Liver (tissue), 9 donors: ENCODE data around the gene TRIP13. TPM values are rescaled to one million over a fixed set of nuclear protein-coding genes. Genes with fewer than 3 reads are reported as not detected.

Experiments used
- DNase-seq: peaks from one replicate; pipeline ENCODE4 v3.0.0-alpha.2; 2017; ENCODE audit warnings: low spot score
- H3K27ac ChIP-seq, 2 donors: one replicate each; pipeline ENCODE4 v1.7.0; 2013; ENCODE audit warnings: inconsistent platforms in 2 of 2, low read length in 2 of 2, control low read depth in 1 of 2, low read depth in 1 of 2, mild to moderate bottlenecking in 1 of 2
- H3K27me3 ChIP-seq, 4 donors: one replicate each; pipeline versions ENCODE4 v1.6.1 to v1.7.0; 2013; ENCODE audit warnings: low read length in 3 of 4, inconsistent platforms in 1 of 4, mild to moderate bottlenecking in 1 of 4, moderate library complexity in 1 of 4; ENCODE audit not compliant: control insufficient read depth in 4 of 4, insufficient read depth in 4 of 4
- H3K36me3 ChIP-seq, 4 donors: one replicate each; pipeline versions ENCODE4 v1.6.1 to v1.7.0; 2013; ENCODE audit warnings: low read length in 3 of 4, mild to moderate bottlenecking in 3 of 4, low read depth in 1 of 4, moderate library complexity in 1 of 4; ENCODE audit not compliant: control insufficient read depth in 4 of 4, insufficient read depth in 3 of 4
- H3K4me1 ChIP-seq, 4 donors: one replicate each; pipeline versions ENCODE4 v1.6.1 to v1.7.0; 2013; ENCODE audit warnings: low read length in 3 of 4, mild to moderate bottlenecking in 3 of 4, moderate library complexity in 1 of 4; ENCODE audit not compliant: control insufficient read depth in 4 of 4, insufficient read depth in 4 of 4
- H3K4me3 ChIP-seq, 3 donors: one replicate each; pipeline versions ENCODE4 v1.6.1 to v1.7.0; 2013; ENCODE audit warnings: low read length in 3 of 3, control low read depth in 1 of 3, low read depth in 1 of 3, mild to moderate bottlenecking in 1 of 3
- H3K9ac ChIP-seq, 2 donors: one replicate each; pipeline ENCODE4 v1.7.0; 2013; ENCODE audit warnings: low read length in 2 of 2, mild to moderate bottlenecking in 2 of 2, moderate library complexity in 2 of 2, control low read depth in 1 of 2, low read depth in 1 of 2
- H3K9me3 ChIP-seq, 4 donors: one replicate each; pipeline versions ENCODE4 v1.6.1 to v1.7.0; 2013; ENCODE audit warnings: low read length in 3 of 4; ENCODE audit not compliant: control insufficient read depth in 4 of 4
- EGR1 ChIP-seq, 2 donors: IDR thresholded peaks; 2 replicates each; pipeline ENCODE4 v1.6.1; 2016 to 2018; ENCODE audit warnings: antibody characterized with exemption in 2 of 2, low read depth in 2 of 2
- FOXA1 ChIP-seq: IDR thresholded peaks from 2 replicates; pipeline ENCODE4 v1.6.1; 2016; ENCODE audit warnings: antibody characterized with exemption
- FOXA2 ChIP-seq: IDR thresholded peaks from 2 replicates; pipeline ENCODE4 v1.6.1; 2016; ENCODE audit warnings: antibody characterized with exemption
- GABPA ChIP-seq, 2 donors: IDR thresholded peaks in 1 of 2; conservative IDR thresholded peaks in 1 of 2; 2 replicates each; pipeline ENCODE4 v1.6.1; 2016; ENCODE audit warnings: antibody characterized with exemption in 2 of 2, mild to moderate bottlenecking in 1 of 2, moderate library complexity in 1 of 2
- HNF4A ChIP-seq, 2 donors: conservative IDR thresholded peaks; 2 replicates each; pipeline ENCODE4 v1.6.1; 2016; ENCODE audit warnings: antibody characterized with exemption in 2 of 2, mild to moderate bottlenecking in 2 of 2
- HNF4G ChIP-seq: IDR thresholded peaks from 2 replicates; pipeline ENCODE4 v1.6.1; 2016; ENCODE audit warnings: antibody characterized with exemption
- RAD21 ChIP-seq, 2 donors: IDR thresholded peaks; 2 replicates each; pipeline ENCODE4 v1.6.1; 2016; ENCODE audit warnings: antibody characterized with exemption in 2 of 2, mild to moderate bottlenecking in 2 of 2
- TAF1 ChIP-seq: conservative IDR thresholded peaks from 2 replicates; pipeline ENCODE4 v1.6.1; 2016; ENCODE audit warnings: antibody characterized with exemption, mild to moderate bottlenecking
- YY1 ChIP-seq: IDR thresholded peaks from 2 replicates; pipeline ENCODE4 v1.6.1; 2016; ENCODE audit warnings: antibody characterized with exemption, mild to moderate bottlenecking
- WGBS: extraction: QIAGEN DNeasy Blood & Tissue Kit; methylation state at CpG from one replicate; pipeline ENCODE4 v1.1.7; 2013; 5-methylcytosine and 5-hydroxymethylcytosine counted together
- polyA plus RNA-seq, 2 donors: library from polyadenylated mRNA; stranded (reverse) in 1 of 2; unstranded in 1 of 2; fragments of 200-250 nt in 1 of 2; fragments of >200 nt in 1 of 2; fragmentation: Nextera tagmentation in 1 of 2; extraction: Ambion mirVana in 1 of 2; gene quantifications; one replicate each; pipeline versions ENCODE4 v1.2.1 to v1.2.3, GENCODE V29; 2013 to 2015
- total RNA-seq, 2 donors: library from RNA; depleted of rRNA; stranded (reverse); fragments of >200 nt; gene quantifications; one replicate each; pipeline ENCODE4 v1.2.3, GENCODE V29; 2014
- TF ChIP-seq, protein P1 (sequence below): IDR thresholded peaks from 2 replicates; pipeline ENCODE4 v1.6.1; 2016; ENCODE audit warnings: antibody characterized with exemption
- TF ChIP-seq, protein P2 (sequence below): IDR thresholded peaks from 2 replicates; pipeline ENCODE4 v1.6.1; 2016; ENCODE audit warnings: antibody characterized with exemption
- donor health status: healthy.
- donor health status: healthy.
- donor health status: healthy.
- donor health status: healthy.
- donor health status: healthy.

TRIP13 gene
- total and polyA plus RNA-seq, 4 donors = 0.42 to 12.4 (median 0.84) TPM

DNA sequence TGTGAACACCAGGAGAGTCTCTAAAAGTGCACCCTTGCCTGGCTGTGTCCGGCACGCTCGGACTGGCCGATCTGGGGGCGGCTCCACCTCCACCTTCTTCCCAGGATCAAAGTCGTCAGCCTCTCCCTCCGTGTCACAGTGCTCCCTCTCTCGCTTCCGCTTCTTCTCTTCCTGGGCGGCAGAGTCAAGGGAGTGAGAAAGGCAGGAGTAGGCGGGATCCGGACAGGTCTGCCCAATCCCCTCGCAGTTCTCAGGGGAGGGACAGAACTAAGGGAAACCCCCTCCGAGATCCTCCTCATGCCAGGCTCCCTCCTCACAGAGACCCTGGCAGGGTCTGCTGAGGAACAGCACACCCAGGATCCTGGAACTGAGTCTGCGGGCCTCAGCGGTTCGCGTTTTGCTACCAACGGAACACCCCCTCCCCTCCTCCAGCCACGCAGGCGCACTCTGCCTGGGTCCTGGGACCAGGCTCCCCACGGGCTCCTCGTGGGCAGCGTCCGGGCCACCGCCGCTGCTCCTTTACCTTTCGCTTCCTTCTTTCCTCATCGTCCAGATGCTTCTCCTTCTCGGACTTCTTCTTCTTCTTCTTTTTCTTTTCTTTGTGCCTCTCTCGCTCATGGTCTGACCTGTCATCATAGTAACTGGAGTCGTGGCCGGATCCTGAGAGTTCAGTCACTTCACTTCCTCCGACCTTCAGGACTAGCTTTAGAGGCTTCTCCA is 1.4 kb upstream of the TRIP13 start (continued):
- TF ChIP-seq, protein P1, sequence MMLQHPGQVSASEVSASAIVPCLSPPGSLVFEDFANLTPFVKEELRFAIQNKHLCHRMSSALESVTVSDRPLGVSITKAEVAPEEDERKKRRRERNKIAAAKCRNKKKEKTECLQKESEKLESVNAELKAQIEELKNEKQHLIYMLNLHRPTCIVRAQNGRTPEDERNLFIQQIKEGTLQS = no peak
- no peak for TF ChIP-seq GABPA (IDR thresholded peaks at IDR 0.05 in 1 of 2, conservative IDR thresholded peaks at IDR 0.05 in 1 of 2)
- no peak for TF ChIP-seq HNF4G

DNA sequence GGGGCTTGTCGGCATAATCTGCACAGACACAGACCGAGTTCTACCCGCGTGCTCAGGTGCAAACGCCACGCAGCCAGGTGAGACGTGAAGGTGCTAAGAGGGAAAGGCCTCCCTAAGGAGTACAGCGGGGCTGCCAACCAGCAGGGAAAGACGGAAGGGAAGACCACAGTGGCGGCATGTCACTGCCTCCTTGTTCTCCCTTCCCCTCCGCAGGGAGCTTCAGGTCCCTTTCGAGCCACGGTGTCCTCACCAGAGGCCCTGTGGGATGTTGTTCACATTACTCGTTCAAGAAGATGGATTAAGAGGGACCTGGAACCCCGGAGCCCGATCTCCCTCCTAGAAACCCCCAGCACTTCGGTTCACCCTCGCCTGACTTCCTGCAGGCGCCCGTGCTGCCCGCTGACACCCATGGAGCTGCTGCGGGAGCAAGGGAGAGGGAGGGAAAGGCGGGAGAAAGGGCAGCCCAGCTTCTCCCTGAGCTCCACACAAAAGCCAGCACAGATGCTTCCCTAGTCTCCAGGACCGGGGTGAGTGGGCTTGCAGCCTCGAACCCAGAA is 769 bp upstream of the TRIP13 start:
- 20% methylated on average over 25 of the region's 25 CpGs for WGBS
- no peak for TF ChIP-seq RAD21 (IDR thresholded peaks at IDR 0.05)
- TF ChIP-seq YY1 = no peak
- no peak for TF ChIP-seq TAF1
- TF ChIP-seq FOXA2 = no peak
- TF ChIP-seq FOXA1 = no peak
- no peak for TF ChIP-seq HNF4A (conservative IDR thresholded peaks at IDR 0.05)
- DNase-seq = peak; percentile 42

DNA sequence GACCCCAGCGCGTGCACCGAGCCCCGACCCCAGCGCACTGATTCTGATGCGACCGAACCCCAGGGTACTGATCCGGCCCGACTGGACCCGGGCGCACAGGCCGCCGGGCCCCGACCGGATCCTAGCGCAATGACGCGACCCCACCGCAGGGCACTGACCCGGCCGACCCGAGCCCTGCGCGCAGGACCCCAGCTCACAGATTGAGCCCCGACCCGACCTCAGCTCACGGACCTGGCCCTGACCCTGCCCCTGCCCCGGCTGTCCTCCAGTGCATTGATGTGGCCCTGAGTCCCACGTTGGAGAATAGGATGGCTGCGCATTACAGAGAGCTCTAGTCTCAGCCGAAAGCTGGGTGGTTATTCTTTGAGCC is 438 bp downstream of the TRIP13 start:
- Histone ChIP-seq H3K27ac (no peak overlapping the region), H3K9ac (no peak overlapping the region), H3K9me3 (no peaks in the 10 kb centered on the region), H3K4me1 (peaks cover 5 to 21% (median 13%) of the 10 kb centered on the region in 4 donors), H3K27me3 (no peaks in the 10 kb centered on the region), H3K4me3 (peak overlapping the region; percentile 20 to 81 (median 59)), H3K36me3 (peaks cover 2 to 28% (median 19%) of the 10 kb centered on the region in 4 donors)
- no peak for DNase-seq
- no peak for TF ChIP-seq GABPA (IDR thresholded peaks at IDR 0.05 in 1 of 2, conservative IDR thresholded peaks at IDR 0.05 in 1 of 2)
- TF ChIP-seq, protein P2, sequence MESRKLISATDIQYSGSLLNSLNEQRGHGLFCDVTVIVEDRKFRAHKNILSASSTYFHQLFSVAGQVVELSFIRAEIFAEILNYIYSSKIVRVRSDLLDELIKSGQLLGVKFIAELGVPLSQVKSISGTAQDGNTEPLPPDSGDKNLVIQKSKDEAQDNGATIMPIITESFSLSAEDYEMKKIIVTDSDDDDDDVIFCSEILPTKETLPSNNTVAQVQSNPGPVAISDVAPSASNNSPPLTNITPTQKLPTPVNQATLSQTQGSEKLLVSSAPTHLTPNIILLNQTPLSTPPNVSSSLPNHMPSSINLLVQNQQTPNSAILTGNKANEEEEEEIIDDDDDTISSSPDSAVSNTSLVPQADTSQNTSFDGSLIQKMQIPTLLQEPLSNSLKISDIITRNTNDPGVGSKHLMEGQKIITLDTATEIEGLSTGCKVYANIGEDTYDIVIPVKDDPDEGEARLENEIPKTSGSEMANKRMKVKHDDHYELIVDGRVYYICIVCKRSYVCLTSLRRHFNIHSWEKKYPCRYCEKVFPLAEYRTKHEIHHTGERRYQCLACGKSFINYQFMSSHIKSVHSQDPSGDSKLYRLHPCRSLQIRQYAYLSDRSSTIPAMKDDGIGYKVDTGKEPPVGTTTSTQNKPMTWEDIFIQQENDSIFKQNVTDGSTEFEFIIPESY = no peak
- WGBS = 5% methylated on average over 31 of the region's 31 CpGs

More for the DNA sequence above, 769 bp upstream of the TRIP13 start:
- Histone ChIP-seq H3K4me3 (peak overlapping the region; percentile 81 to 85 (median 81)), H3K36me3 (peaks cover 2 to 39% (median 30%) of the 10 kb centered on the region in 4 donors), H3K9me3 (no peaks in the 10 kb centered on the region), H3K4me1 (peaks cover 5 to 21% (median 13%) of the 10 kb centered on the region in 4 donors), H3K9ac (peak overlapping the region; percentile 15 to 40), H3K27me3 (no peaks in the 10 kb centered on the region), H3K27ac (peak overlapping the region; percentile 75)

DNA sequence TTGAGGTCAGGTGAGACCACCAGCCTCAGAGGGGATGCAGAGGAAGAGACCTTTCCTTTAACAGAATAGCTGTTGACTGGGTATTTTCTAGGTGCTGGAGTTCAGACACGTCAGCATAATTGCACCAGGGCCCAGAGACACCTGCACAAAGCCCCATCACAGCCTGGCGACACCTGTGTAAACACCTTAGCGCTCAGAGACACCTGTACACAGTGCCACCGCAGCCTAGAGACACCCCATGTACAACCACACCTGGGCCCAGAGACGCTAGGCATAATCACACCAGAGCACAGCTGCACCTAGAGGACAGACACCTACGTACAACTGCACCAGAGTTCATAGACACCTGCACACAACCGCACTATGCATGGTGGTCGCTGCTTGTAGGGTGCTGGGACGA is 1.0 kb downstream of the TRIP13 start:
- Histone ChIP-seq H3K9me3 (no peaks in the 10 kb centered on the region), H3K4me3 (no peak overlapping the region), H3K27me3 (no peaks in the 10 kb centered on the region), H3K27ac (no peak overlapping the region), H3K4me1 (peaks cover 5 to 21% (median 13%) of the 10 kb centered on the region in 4 donors), H3K36me3 (peaks cover 2 to 23% (median 13%) of the 10 kb centered on the region in 4 donors), H3K9ac (no peak overlapping the region)
- WGBS = 88% methylated on average over 9 of the region's 9 CpGs
- no peak for TF ChIP-seq RAD21 (IDR thresholded peaks at IDR 0.05)
- TF ChIP-seq FOXA1 = no peak
- TF ChIP-seq EGR1 (IDR thresholded peaks at IDR 0.05; ENCODE audit: low read depth in 2 of 2) = no peak
- TF ChIP-seq YY1 = no peak
- DNase-seq = no peak
